HG03060 (cell line): ENCODE data around the gene CCDC177.

ENCODE experiments used
- ATAC-seq: cut with Tn5 transposase; IDR thresholded peaks from one replicate; pipeline ENCODE4 v1.9.1; 2021; ENCODE audit warnings: low read depth, moderate number of reproducible peaks; ENCODE audit not compliant: unreplicated experiment

Gene CCDC177

DNA sequence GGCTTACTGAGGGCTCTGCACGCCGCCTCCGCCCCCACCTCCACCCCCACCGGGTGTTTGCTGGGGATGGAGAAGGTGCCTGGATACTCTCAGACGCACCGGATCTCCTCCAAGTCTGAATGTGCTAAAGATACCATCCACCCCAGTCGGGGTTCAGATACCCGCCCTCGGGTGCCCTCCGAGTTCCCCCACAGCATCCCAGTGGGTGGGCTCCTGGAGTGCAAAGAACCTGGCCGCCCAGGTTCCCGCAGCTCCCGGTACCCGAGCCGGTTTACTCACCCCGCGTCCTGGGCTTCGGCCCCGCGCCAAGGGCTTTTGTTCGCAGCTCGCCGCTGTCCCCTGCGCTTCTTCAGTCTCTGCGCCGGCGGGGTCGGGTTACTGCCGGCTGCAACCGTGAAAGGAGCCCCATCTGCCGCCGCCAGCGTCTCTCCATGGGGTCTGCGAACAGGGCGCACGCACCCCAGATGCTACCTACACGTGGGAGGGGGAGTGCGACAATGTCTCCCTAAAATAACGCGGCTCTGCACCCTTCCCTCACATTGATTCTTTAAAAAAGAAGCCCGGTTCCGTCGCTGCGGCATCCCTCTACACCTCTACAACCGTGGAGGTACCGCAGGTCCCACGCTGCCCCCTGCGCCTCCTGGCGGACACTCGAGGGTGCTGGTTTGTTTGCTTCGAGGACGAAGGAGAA is at the start of gene CCDC177:
Gene CCDC177, minus strand, starts transcription at position 609 of the 691 bp plus-strand sequence. CDS start 1,249 bp downstream, outside the sequence.
- no peak for ATAC-seq

DNA sequence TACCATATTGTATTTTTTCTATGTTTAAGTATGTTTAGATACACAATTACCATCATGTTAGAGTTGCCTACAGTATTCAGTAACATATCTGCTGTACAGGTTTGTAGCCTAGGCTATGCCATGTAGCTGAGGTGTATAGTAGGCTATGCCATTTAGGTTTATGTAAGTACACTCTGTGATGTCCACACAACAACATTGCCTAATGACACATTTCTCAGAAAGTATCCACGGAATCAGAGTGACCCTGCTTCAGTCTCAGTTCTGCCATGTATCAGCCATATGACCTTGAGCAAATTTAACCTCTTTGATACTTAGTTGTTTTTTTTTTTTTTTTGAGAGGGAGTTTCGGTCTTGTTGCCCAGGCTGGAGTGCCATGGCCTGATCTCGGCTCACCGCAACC is 49.5 kb upstream of the CCDC177 start:
- ATAC-seq = no peak

DNA sequence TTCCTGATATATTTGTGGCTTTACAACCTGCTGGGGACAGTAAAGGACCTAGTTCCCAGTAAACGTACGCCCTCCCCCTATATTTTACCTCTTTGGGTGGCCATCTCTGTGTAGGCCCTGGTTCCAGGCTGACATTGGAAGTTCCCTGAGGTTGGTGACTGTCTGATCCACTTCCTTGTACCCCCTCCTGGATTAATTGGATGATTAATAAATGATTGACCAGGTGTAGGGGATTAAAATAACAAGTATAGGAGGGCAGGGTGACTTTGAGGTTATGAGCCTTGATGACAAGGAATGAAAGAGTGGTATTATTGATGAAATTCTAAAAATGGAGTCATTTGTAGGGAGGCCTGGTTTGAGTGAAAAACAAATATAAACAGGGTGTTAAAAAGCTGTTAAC is 46.3 kb upstream of the CCDC177 start:
- ATAC-seq = no peak

DNA sequence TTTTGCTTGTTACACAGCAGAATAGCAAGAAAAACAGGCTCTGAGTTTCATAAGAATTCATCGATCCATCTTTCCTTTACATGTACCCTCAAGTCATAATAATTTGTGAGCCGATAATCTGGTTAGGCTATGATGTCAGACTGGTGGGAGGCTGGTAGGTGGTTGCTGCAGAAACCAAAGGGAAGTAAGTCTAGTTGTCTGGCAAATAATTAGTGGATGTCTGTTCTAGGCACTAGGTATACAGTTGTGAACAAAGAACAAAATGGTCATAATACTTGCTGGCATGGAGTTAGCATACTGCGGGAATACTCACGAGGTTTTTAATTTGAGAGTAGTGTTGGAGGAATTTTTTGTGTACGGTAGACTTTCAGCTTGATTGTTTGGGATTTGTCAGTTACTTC is 45.5 kb upstream of the CCDC177 start:
- no peak for ATAC-seq

DNA sequence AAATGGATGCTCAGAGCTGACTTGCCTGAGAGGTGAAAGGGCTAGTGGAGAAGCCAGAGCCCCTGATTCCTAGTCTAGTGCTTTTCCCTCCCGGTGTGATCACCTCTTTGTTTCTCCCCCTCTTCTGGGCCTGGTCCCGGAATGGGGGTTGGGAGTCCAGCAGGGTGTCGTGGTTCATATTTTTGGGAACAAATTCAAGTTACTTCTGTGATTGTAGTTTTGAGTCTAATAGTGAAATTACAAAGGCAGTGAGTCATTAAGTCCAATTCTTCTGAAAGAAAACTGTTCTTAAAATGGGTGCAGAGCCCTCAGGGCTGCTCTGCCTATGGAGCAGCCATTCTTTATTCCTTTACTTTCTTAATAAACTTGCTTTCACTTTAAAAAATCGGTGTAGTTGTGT is 44.3 kb upstream of the CCDC177 start:
- ATAC-seq = no peak

DNA sequence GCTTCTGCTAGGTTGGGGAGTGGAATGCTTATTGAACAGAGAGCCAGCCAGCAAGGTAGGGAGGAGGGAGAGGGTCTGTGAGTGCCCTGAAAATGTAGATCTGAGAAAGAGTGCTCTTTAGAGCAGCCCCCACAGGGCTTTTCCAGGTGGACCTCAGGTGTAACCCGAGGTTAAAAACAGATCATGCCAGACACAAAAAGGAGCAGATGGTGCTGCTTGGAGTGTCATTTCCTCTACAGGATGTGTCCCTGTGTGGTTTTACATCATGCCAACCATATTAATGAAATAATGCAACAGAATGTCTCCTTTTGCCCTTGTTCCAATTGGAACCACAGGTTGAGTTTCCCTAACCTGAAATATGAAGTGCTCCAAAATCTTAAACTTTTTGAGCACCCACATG is 43.1 kb upstream of the CCDC177 start:
- no peak for ATAC-seq

DNA sequence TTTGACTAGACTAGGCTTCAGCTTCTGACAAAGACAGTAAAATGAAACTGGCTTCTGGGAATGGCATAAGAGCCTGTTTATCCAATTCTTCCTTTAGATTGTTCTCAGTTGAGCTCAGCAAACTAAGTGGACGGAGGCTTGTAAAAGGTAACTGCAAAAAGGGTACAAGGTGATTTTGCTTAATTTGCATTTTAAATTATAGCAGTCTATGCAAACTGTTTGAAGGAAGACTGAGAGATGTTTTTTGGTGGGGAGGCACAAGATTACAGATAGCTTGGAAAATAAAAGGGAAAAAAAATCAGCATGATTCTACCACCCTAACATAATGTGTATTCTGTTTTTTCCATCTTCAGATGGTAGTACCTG is 41.7 kb upstream of the CCDC177 start:
- no peak for ATAC-seq

DNA sequence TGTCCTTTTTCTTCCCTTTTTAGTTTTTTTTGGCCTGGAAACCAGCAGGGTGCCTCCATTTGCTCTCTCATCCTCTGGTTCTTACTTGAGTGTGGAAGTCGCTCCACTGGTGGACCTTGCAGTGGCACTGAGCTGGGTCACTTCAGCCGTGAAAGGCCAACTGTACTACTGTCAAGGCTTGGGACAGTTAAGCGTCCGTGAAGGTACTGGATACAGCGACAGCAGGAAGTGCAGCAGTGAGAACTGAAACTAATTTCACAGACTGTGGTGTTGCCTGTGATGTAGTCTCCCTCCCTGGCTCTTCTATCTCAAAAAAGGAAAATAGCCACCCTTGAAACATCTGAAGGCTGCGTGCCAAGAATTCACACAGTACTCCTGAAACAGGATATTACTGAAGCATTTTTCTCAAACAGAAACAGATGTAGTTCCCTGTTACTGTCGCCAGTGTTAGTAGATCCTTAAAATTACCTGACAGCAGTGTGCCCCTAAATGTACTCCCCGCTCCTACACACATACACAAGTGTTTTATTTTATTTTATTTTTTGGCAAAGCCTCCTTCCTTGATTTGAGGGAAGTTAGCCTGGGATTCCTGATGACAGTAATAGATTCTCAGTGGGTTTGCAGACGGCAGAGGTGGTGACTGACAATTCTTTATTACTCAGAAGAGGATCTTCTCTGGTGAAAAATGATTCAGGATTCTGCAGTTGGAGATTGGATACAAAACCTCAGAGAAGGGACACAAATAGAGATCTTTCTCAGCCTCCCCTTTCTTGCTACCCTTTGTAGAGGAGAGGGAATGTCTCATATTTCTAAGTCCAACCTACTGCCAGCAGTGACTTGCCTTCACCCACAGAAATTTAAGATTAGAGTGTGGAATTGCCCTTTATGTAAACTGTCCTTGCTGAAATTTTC is 41.1 kb upstream of the CCDC177 start:
- no peak for ATAC-seq

DNA sequence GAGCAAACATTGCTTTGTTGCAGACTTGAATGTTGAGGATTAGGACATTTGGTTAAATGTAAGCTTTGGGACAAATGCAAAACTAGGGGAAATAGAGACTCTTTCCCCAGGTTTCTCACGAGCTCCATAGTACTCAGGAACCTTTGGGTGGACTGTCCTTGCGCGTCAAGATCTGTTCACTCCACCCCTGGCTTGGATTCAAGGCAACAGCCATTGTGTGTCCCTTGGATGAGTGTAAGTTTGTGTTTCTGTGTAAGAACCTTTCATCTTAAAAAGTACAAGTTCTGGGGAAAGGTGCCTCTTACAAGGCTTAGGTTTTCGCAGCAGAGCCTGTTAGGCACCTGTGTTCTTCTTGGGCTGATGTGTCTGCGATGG is 40.4 kb upstream of the CCDC177 start:
- ATAC-seq = no peak

DNA sequence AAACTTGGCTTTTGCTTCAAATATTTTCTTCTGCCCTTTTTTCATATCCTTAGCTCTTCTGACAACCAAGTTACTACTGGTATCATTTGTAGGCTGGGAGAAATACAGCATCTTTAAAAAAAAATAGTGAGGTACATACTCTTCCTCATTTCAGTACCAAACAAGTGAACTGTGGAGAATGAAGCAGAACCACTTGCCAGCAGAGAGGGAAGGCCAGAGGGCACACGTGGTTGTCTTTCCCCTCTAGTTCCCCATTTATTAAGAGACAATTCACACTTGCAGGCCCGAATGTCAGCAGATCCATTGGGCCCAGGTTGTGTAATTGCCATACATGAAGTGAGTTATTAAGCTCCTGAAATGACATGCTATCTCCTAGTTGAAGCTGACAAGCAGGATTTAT is 39.9 kb upstream of the CCDC177 start:
- no peak for ATAC-seq

DNA sequence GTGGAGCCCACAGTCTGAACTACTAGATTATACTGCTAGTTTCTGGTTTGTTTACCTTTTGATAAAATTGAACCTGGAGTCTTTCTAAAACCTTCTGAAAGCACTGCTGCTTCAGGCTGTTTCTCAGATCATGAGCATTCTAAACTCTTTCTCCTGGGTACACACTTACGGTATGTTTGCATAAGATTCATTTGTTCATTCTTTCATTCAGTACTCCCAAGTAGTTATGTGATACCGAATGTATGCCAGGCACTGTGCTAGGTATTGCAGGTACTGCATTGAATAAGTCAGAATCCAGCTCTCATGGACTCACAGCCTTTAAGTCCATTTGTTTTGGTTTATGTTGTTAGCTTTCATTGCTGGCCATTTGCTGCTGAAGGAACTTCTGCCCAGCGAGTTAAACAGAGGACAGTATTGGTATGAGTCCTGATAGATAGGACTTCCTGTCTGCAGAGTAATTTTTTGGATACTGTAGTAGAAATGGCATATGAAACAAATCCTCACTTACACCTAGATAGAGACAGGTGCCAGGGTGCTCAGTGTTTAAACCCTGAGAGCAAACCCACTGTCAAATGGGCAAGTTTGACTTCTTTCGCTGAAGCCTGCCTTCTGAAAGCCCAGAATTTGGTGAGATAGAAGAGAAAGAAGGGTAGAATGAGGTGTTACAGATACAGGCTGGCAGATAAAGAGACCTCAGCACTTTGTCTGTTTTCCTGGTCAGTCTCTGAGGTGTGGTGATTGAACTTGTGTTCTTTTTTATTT is 38.8 kb upstream of the CCDC177 start:
- no peak for ATAC-seq

DNA sequence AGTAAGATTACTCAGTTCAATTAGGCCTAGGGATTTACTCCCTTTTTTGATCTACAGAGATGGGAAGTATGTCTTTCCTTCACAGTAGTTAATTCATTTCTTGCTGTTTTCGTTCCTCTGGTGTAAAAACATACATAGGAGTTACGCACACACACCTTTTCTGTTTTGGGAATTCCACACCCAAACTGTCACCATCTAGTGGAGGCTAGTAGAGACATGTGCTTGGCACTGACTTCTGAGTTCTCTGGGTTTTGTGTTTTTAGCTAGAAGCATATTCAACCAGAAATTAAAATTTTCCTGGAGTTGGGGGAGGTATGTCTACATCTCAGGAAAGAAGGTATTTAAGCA is 38.1 kb upstream of the CCDC177 start:
- ATAC-seq = no peak

DNA sequence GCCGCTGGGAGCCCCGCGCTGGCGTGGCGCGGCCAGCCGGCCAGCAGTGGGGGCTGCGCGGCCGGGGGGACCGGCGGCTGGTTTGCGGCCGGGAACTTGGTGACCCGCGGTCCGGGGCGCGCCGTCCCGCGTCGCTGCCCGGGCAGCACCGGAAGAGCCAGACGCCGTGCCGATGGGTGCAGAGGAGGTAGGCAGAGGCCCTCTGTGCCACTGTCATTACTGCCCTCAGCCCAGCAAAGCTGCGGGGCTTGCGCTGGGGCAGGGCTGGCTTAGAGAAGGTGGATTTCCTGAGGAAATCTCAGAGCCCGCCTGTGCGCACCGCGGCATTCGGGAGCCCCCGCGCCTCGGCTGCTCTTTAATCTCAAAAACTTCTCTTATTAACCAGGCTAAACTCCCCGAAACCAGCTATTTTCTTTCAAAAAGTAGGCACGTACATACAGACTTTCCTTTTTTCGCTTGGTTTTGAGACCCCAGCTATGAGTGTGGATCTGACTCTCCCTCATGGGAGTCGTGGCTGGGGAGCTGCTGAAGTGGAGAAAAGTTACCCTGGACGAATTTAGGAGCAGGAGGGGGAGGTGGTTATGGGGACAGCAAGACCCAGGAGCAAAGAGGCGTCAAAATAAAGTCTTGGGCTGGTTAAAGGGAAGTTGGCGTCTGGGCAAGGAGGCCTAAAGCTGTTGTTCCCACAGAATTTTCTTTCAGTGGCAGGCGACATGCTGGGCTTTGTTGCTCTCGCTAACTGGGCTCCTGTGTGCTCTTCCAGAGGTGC is 37.5 kb upstream of the CCDC177 start:
- ATAC-seq = no peak

DNA sequence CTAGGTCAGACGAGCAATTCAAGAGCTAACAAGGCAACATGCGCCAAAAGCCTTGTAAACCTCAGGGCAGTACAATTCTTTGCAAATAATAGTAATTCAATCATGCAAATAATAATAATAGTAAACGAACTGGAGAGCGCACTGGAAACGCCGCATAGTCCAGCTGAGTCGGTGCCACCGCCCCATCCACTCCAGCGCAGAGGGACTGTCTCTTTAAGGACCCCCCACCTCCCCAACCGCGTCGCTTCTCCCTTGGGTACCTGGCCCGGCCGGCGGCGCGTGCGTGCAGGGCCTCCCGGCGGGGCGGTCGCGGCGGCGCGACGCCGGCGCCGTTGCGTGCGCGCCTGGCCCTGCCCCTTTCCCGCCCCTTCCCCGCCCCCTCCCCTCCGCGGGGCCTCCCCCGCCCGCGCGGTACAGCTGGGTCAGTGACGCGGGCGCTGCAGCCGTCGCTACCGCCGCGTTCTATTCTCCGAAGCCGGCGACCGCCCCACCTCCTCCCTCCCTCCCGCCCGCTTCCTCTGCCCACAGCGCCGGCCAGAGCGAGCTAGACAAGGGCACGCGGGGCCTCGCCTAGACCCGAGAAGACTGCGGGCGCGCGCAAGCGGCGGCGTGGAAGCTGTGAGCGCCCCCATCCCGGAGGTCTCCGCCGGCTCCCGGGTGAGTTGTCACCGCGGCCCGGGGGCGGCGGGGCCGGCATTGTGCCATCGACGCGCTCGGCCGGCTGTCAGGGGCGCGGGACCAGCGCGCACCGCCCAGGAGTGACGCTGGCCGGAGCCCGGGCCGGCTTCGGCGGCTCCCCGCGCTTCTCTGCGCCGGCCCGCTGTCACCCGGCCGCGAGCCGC is 36.7 kb upstream of the CCDC177 start, which contains the start of gene SUSD6:
Gene SUSD6, plus strand, starts transcription at position 425 of the 842 bp plus-strand sequence. CDS start 46,997 bp downstream, outside the sequence.
- no peak for ATAC-seq

DNA sequence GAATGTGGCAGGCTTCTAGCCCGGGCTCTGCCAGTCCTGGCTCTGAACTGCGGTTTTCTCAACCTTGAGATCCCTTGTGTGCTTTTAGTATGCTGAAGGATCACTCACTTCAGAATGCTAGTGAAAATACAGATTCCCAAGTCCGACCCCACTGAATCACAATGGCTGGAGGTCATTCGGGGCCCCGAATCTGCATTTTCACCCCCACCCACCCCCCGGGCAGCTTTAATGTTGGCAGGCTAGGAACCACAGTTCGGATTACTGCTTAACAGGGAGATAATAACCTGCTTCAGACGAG is 36.2 kb upstream of the CCDC177 start:
- ATAC-seq = no peak

DNA sequence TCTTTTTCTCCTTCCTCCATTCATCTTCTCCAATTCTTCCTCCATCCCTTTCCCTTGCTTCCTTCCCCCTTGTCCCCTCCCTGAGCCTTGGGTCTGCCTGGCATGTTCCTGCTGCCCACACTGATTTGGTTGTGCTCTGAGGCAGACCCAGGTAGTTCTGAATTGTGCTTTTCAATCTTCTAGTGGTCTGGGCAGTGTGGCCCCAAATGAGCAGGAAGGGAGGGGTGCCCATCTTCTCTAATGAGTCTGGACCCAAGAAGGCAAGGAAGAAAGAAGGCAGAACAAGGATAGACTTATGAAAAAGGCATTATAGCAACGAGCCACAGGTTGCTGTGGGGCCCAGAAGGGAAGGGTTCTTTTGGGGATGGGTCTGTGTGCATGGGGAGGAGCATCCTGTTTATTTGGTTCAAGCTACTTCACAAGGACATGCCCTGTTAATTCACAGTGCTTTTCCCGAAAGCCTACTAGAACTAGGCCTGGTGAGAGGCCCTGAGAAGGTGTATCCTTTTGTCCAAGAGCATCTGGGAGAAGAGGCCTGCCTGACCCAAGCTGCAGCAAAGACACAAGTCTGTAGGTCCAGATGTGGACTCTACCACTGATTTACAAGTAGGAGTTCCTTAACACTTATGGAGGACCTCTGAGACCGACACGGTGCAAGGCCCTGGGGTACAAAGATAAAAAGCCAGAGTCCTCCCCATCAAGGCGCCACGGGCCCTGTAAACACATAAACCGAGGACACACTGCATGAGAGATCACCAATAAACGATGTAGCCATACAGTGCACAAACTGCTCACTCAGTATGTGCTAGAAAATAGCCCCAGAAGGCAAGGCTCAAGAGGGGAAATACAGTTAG is 35.6 kb upstream of the CCDC177 start:
- ATAC-seq = no peak

DNA sequence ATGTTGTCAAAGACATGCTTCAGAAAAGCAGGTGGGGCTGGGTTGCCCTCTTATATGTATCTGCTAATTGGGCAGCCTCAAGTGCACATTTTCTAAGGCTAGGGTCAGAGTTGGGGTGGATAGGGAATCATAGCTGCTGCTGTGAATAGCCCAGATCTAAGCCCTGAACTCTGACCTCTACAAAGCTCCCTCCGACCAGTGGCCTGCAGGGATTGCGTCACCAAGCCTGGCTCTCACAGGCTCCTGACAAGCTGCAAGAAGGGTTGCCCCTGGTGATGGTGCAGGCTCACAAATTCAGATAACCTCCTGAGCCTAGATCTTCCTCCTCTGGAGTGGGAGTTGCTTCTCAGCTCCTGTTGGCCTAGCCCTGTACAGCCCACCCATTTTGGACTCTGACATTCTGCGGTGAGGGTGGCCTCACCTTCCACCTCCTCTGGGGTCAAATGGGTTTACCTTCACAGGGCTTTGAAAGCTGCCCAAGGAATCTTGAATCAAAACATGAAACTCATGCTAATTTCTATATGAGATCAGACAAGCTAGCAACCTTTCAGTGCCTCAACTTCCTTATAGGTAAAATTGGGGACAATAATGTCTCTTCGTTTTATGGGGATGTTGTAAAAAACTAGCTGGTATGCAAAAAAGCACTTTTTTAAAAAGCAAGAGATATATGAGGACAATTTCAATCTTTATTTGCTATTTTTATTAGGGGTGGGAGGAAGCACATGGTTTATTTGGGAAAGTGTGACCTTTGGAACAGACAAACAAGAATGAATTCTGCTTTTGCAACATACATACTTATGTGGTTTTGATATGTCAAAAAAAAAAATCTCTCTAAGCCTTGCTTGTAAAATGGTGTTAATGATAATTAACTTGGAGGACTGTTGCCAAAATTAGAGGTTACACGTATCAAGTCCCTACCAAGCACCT is 31.9 kb upstream of the CCDC177 start:
- no peak for ATAC-seq

DNA sequence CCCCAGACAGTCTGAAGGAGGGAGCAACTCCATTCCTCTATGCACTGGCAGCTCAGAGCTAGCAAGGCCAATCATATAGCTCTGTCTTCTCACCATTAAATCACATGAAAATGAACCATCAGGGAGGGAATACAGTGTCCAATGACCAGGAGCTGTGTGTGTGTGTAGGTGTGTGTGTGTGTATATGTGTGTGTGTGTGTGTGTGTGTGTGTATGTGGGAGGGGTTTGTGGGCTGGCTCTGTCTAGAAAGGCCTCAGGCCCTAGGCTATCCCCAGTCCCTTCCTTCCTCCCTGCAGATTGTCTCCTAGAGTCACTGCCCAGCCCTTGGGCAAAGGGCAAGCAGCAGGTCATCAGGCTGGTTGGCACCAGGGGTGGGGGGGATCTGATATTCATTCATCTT is 31.1 kb upstream of the CCDC177 start:
- no peak for ATAC-seq
